NCI-H2029 treated with DMSO at 0.1 percent for 48 hours (cell line): ENCODE data around the gene ASMTL.
"Not testable (repeated sequence)": the region's sequence is repeated elsewhere in the genome, so short reads cannot be mapped to it uniquely, and the experiment has no call there.

Experiments
- DNase-seq: peaks from one replicate; lab custom pipeline; 2025; lab: John Stamatoyannopoulos, UW

Gene ASMTL

GRCh38 chrX:1403867-1404266, 48.8 kb downstream of the ASMTL start:
- not testable (repeated sequence) for DNase-seq

DNA sequence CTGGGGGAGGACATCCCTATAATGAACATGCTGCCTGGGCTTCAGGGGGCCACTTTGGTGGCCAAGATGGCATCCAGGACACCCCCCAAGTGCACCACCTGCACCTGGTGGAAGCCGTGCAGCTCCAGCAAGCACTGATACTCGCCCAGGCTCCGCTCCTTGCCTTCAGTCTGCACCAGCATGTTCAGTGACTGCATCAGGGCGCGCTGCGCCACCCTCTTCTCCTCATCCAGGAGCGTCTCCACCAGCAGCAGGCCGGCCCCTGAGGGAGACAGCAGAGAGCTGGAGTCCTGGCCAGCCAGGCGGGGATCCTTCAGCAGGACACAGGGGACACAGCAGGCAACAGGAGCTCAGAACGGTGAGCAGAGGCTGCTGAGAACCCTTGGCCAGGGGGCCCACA, 49.5 kb downstream of the ASMTL start:
- DNase-seq, result no peak

GRCh38 chrX:1401611-1402430, 50.9 kb downstream of the ASMTL start:
- no peak for DNase-seq

DNA sequence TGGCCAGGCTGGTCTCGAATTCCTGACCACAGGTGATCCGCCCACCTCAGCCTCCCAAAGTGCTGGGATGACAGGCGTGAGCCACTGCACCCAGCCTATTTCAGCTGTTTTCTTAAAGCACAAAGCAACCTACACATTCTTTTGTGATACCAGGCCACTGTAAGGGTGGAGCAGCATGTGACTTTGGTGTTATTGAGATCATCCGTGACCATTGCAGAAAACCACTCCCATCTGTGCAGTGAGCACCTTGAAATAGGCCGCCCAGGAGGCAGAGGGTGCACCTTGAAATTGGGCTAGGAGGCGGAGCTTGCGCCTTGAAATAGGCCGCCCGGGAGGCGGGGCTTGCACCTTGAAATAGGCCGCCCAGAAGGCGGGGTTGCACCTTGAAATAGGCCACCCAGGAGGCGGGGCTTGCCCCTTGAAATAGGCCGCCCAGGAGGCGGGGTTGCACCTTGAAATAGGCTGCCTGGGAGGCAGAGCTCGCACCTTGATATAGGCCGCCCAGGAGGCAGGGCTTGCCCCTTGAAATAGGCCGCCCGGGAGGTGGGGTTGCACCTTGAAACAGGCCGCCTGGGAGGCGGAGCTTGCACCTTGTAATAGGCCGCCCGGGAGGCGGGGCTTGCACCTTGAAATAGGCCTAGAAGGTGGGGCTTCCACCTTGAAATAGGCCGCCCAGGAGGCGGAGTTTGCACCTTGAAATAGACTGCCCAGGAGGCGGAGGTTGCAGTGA, 51.8 kb downstream of the ASMTL start:
- DNase-seq, result no peak

DNA sequence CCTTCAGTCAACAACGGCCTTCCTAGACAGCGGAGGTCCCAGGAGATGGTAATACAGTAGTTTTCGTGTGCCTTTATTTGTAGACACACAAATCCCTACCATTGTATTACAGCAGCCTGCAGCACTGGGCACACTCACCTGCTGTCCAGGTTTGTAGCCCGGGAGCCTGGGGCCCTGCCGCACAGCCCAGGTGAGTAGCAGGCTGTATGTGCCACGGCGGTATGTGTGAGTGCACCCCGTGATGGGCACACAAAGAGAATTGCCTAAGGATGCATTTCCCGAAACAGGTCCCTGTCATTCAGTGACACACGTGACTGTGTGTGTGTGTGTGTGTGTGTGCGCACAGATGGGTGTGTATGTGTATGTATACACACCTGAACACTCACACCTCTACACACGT, 52.7 kb downstream of the ASMTL start:
- DNase-seq, result no peak

DNA sequence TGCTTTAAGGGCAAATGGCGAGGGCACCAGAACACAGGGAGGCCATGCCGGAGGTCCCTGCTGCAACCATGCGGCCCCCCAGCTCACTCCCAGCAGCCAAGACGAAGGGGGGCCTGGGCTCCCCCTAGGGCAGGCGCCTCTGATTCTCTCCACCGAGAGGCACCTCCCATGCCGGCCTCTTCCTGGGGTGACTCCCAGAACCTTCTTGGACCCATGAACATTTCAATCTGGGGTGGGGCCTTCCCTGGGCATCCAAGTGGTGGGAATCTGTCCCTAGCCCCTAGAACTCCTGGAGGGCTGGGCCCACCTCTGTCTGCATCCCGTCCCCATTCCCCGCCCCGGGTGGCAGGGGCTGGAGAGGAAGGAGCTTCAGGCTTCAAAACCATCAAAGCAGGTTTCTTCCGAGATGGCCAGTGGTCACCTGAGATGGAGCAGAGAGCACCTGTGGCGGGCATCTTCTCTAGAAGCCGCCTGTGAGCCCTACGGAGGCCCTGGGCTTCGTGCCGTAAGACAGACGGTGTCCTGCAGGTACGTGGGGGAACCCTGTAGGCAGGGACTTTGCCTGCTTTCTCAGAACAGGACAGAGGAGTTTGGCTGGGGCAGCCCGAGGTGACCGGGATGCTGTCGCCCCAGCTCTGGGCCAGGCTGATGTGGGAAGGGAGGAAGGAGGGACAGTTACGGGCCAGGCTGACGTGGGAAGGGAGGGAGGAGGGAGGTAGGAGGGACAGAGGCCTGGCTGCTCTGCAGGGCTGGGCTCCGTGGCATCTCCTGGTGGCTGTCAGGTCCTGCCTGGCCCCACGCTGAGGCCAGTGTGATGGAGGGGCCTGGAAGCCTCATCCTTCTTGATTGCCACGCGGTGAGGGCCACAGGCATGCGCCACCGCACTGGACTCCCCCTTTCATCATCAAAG, 54.0 kb downstream of the ASMTL start:
- DNase-seq, result no peak

GRCh38 chrX:1397441-1398270, 55.1 kb downstream of the ASMTL start:
- no peak for DNase-seq

DNA sequence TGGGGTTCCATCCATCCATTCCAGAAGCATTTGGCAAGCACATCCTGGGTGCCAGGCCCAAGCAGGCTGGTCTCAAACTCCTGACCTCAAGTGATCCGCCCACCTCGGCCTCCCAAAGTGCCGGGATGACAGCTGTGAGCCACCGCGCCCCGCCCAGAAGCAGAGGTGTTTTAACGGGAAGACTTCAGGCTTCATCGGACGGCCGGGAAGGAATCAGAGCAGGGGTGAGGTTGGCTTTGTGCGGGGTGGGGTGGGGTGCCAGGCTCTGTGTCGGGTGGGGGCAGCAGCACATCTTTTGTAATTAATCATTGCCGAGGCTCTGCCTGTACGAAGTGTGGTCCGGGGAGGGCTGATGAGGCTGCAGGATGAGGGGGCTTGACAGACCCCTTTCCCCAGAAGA, 55.7 kb downstream of the ASMTL start:
- DNase-seq, result no peak

DNA sequence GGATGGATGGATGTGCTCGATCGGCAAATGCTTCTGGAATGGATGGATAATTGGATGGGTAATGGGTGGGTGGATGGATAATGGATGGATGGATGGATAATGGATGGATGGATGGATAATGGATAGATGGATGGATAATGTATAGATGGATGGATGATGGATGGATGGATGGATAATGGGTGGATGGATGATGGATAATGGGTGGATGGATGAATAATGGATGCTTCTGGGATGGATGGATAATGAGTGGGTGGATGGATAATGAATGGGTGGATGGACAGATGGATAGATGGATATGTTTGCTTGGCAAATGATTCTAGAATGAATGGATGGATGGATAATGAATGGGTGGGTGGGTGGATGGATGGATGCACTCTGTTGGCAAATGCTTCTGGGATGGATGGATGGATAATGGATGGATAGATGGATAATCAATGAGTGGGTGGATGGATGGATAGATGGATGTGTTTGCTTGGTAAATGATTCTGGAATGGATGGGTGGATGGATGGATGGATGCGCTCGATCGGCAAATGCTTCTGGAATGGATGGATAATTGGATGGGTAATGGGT, 57.0 kb downstream of the ASMTL start:
- DNase-seq, result no peak

DNA sequence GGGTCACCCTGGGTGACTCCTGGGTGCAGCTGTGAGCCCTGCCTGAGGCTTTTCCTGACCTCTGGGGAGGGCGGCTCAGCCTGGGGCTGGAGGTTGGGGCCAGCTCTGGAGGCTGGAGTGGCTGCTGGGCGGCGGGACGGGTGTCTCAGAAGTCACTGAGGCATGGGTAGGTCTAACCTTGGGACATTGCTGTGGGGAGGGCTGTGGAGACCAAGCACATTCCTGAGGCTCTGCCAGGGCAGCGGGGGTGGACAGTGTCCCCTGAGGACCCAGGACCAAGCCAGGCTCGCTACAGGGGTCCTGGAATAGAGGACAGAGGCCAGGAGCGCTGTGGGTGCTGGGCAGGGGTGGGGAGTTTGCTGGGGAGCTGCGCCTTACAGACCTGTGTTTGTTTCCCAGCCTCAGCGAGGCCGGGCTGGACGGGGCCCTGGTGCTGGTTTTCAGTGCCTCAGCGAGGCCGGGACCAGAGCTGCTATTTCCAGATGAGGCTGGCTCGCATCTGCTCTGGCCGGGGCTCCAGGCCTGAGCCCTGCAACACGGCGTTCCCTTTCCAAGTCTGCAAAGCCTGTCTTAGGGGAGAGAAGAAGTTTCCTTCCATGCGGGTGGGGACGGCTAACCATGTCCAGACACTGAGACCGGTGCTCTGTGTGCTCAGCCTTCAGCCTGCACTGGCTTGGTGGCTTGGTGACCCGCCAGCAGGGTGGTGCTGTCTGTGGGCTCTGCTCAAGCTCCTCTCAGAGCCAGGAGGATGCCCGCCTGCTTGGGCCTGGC, 57.8 kb downstream of the ASMTL start:
- DNase-seq, result no peak

DNA sequence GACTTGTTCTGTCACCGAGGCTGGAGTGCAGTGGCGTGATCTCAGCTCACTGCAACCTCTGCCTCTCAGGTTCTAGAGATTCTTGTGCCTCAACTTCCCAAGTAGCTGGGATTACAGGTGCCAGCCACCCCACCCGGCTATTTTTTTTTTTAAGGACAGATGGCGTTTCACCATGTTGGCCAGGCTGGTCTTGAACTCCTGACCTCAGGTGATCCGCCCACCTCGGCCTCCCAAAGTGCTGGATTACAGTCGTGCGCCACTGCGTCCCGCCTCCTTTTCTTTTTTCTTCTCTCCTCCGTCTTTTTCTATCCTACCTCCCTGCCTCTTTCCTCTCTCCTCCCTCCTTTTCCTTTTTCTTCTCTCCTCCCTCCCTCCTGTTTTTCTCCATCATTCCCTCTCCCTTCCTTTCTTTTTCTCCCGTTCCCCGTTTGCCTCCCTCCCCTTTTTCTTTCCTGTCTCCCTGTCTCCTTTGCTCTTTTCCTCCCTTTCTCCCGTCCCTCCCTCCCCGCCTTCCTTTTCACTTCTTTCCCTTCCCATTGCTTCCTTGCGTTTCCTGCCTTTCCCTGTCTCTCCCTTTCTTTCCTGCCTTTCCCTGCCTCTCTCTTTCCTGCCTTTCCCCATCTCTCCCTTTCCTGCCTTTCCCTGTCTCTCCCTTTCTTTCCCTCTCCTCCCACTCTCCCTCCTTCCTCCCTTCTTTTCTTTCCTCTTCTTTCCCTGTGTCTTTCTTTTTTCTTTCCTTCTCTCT, 58.7 kb downstream of the ASMTL start:
- DNase-seq, result no peak

- no peak for DNase-seq
Measured at GRCh38 chrX:1392376-1393068, 60.2 kb downstream of the ASMTL start.

GRCh38 chrX:1391707-1392375, 60.9 kb downstream of the ASMTL start, which contains the start of gene SLC25A6:
SLC25A6 (minus strand) TSS chrX:1392113; CDS start chrX:1392009, 104 bp downstream.
- no peak for DNase-seq

DNA sequence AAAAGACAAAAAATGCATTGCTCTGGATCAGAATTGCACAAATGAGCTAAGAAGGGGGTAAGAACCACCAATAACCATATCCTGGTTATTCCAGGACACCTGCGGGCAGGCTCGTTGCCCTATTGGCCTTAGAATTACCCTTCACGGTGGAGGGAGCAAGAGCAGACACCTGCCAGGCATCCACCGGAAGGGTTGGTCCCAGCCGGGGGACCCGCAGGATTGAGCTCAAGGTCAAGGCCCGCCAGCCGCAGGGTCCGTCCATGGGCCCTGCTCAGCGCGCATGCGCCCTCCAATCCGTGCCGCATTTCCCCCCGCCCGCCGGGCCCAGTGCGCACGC, 61.4 kb downstream of the ASMTL start:
- DNase-seq, result no peak

DNA sequence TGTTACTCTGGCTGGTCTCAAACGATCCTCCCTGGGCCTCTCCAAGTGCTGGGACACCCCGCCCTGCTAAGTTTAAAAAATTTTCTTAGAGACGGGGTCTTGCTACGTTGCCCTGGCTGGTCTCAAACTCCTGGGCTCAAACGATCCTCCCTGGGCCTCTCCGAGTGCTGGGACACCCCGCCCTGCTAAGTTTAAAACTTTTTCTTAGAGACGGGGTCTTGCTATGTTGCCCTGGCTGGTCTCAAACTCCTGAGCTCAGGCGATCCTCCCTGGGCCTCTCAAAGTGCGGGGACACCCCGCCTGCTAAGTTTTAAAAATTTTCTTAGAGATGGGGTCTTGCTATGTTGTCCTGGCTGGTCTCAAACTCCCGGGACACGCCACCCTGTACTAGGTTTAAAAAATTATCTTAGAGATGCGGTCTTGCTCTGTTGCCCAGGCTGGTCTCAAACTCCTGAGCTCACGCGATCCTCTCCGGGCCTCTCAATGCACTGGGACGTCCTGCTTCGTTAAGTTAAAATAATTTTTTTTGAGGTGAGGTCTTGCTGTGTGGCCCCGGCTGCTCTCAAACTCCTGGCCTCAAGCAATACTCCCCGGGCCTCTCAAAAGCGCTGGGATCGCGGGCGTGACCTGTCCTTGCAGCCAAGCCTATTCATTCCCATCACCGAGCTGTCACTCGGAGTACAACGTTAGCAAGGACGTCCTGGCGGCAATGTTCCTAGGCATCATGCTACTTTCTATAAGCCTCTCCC, 61.9 kb downstream of the ASMTL start:
- DNase-seq, result no peak

DNA sequence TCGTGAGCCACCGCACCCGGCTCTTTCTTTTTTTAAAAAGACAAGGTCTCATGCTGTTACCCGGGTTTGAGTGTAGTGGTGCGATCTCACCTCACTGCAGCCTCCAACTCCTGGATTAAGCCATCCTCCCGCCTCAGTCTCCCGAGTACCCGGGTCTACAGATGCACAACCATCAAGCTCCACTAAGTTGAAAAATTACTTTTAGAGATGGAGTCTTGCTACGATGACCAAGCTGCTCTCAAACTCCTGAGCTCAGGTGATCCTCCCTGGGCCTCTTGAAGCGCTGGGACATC, 62.8 kb downstream of the ASMTL start:
- DNase-seq, result no peak

- DNase-seq, result no peak
Measured at GRCh38 chrX:1389181-1389992, 63.3 kb downstream of the ASMTL start.
